GM19463 (cell line): ENCODE data around the gene VPS35L.
"Not testable (repeated sequence)": the region's sequence is repeated elsewhere in the genome, so short reads cannot be mapped to it uniquely, and the experiment has no call there.

ENCODE experiments used
- ATAC-seq: cut with Tn5 transposase; IDR thresholded peaks from one replicate; pipeline ENCODE4 v1.9.1; 2021; ENCODE audit warnings: mild to moderate bottlenecking, moderate library complexity; ENCODE audit not compliant: unreplicated experiment

Gene VPS35L

GRCh38 chr16:19532601-19533000, 22.9 kb upstream of the VPS35L start:
- ATAC-seq, result no peak

GRCh38 chr16:19540241-19540970, 15.1 kb upstream of the VPS35L start:
- ATAC-seq, result no peak

GRCh38 chr16:19542138-19542821, 13.2 kb upstream of the VPS35L start:
- no peak for ATAC-seq

- ATAC-seq, result not testable (repeated sequence)
Measured at GRCh38 chr16:19543278-19543996, 12.1 kb upstream of the VPS35L start.

GRCh38 chr16:19548144-19548543, 7.4 kb upstream of the VPS35L start:
- ATAC-seq, result no peak

- ATAC-seq, result no peak
Measured at GRCh38 chr16:19549673-19550072, 5.8 kb upstream of the VPS35L start.

GRCh38 chr16:19555938-19556771, 652 bp downstream of the VPS35L start:
- ATAC-seq, result no peak

GRCh38 chr16:19559242-19559910, 3.9 kb downstream of the VPS35L start:
- ATAC-seq, result no peak

- ATAC-seq, result no peak
Measured at GRCh38 chr16:19560078-19560477, 4.6 kb downstream of the VPS35L start.

- no peak for ATAC-seq
Measured at GRCh38 chr16:19563377-19563776, 7.9 kb downstream of the VPS35L start.

GRCh38 chr16:19566362-19566761, 10.9 kb downstream of the VPS35L start:
- ATAC-seq, result no peak

- ATAC-seq, result no peak
Measured at GRCh38 chr16:19567560-19567959, 12.1 kb downstream of the VPS35L start.

- ATAC-seq, result no peak
Measured at GRCh38 chr16:19573997-19574396, 18.5 kb downstream of the VPS35L start.

GRCh38 chr16:19574615-19575014, 19.1 kb downstream of the VPS35L start:
- no peak for ATAC-seq

- ATAC-seq, result no peak
Measured at GRCh38 chr16:19578378-19578971, 23.0 kb downstream of the VPS35L start.

- ATAC-seq, result no peak
Measured at GRCh38 chr16:19582050-19582831, 26.7 kb downstream of the VPS35L start.

- no peak for ATAC-seq
Measured at GRCh38 chr16:19583665-19584300, 28.3 kb downstream of the VPS35L start.

GRCh38 chr16:19588661-19589060, 33.2 kb downstream of the VPS35L start:
- no peak for ATAC-seq

- ATAC-seq, result no peak
Measured at GRCh38 chr16:19589106-19589505, 33.6 kb downstream of the VPS35L start.
